HG03039 (cell line): ENCODE measurements around the gene SLC10A7.

ENCODE experiments used
- ATAC-seq: cut with Tn5 transposase; IDR thresholded peaks from one replicate; pipeline ENCODE4 v1.9.1; 2021; ENCODE audit warnings: mild to moderate bottlenecking, moderate library complexity; ENCODE audit not compliant: unreplicated experiment

SLC10A7 gene

GRCh38 chr4:146317783-146318182 is 204.0 kb downstream of the SLC10A7 start:
- no peak for ATAC-seq

- ATAC-seq: no peak
These were observed 206.6 kb downstream of the SLC10A7 start for GRCh38 chr4:146315184-146315583.

GRCh38 chr4:146311238-146311970 is 210.3 kb downstream of the SLC10A7 start:
- no peak for ATAC-seq

GRCh38 chr4:146310319-146311021 is 211.3 kb downstream of the SLC10A7 start:
- ATAC-seq: peak; percentile 90

DNA sequence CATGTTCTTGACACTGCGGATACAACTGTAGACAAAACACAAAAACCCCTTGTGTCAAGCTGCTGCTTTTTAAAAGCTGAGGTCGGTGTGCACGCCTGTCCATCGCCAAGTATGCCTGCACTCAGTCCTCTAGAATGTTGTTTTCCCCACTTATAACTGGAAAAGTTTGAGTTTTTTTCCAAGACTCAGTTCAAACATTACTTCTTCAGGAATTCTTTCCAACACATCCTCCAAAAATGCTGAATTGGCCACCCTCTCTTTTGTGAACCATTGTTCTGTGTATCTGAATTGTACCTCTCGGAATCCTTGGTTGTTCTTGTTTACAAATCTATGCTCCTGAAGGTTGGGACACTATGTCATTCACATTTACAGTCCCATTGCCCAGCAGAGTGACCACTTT is 212.8 kb downstream of the SLC10A7 start:
- no peak for ATAC-seq

DNA sequence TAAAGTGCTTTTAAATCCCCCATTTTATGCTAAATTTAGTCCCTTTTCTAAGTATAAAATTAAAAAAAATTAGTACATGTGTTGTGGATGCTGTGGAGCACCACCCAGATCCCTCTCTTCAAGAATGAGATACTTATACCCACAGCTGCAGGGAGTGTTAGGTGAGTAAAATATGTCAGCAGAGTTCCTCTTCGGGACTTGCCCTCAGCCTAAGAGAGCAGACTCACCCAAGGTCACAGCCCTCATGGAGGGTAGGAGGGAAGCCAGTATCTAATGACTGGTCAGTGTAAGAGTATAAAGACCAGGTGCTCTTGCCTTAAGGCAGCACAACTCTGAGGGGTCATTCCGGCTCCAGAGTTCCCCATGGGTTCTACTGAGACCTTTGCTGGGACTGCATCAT is 218.9 kb downstream of the SLC10A7 start:
- no peak for ATAC-seq

DNA sequence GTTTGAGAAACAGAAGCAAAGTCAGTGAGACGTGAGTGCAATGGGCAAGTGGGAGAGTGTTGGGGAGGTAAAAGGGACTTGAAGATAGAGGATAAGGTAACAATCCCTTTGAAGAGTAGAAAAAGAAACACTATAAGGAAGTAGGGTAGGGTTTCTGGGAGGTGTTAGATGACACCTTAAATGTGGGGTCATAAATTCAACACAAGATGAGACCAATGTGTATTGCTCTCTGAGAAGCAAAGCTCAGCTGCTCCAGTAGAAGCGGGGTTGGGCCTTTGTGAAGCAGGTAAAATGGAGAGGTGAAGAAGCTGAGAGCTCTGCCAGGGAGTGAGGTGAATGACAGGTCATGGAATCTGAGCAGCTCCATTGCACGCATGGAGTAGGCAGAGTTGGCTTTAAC is 222.1 kb downstream of the SLC10A7 start:
- ATAC-seq: no peak

- no peak for ATAC-seq
These were observed 227.0 kb downstream of the SLC10A7 start for GRCh38 chr4:146294776-146295175.

- no peak for ATAC-seq
These were observed 229.2 kb downstream of the SLC10A7 start for GRCh38 chr4:146292508-146292907.

- ATAC-seq: no peak
These were observed 230.4 kb downstream of the SLC10A7 start for GRCh38 chr4:146291313-146291712.

DNA sequence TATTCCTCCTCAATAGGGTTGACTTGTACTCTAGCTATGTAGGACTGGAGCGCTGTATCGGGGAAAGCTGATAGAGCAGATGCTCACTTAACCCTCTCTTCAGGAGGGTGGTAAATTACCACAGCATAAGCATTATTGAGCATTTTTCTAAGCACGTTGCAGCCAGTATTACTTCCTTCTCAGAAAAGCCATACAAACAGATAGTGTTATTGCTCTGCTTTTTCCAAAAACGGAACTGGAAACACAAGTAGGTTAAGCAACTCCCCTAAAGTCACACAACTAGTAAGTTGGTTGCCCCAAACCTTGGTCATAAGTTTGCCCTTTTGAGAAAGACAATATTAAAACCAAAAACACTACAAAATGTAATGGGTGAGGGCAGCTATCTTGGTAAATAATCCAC is 233.5 kb downstream of the SLC10A7 start:
- ATAC-seq: no peak

DNA sequence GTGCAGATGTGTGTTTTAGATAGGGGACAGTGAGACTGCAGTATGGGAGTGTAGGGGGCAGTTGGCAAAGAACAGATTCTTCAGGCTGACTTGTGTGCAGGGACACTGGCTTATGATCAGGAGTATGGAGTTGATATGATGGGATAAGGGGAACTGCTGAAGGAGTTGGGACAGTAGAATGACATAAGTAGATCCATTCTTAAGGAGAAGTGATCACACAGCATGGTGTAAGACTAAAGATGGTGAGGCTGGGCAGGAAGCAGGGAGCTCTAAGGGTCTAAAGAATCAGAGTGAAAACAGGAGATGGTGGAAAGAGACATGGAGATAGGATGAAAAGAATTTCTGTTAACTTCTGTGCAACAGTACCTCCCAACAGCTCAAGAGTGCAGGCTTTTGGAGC is 236.7 kb downstream of the SLC10A7 start:
- ATAC-seq: no peak

GRCh38 chr4:146283758-146284651 is 237.7 kb downstream of the SLC10A7 start:
- no peak for ATAC-seq

- ATAC-seq: no peak
These were observed 239.1 kb downstream of the SLC10A7 start for GRCh38 chr4:146282657-146283056.

- ATAC-seq: no peak
These were observed 242.8 kb downstream of the SLC10A7 start for GRCh38 chr4:146278986-146279385.

DNA sequence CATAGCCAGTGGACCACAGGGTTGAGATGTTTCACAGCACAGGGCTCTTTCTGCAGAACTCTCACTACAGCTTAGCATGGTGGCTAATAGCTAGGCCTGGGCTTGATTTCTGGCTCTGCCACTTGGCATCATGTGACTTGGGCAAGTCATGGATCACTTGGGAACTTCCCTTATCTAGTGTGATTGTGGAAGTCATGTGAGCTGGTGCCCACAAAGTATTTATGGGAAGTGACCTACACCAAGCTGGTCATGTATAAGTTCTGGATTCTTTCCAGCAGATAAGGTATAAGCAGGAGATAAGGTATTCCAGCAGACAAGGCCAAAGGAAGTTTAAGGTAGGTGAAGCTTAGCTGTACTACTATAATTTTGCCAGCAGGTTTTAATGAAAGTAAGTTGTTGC is 246.4 kb downstream of the SLC10A7 start:
- ATAC-seq: no peak

GRCh38 chr4:146274774-146275173 is 247.0 kb downstream of the SLC10A7 start:
- no peak for ATAC-seq

DNA sequence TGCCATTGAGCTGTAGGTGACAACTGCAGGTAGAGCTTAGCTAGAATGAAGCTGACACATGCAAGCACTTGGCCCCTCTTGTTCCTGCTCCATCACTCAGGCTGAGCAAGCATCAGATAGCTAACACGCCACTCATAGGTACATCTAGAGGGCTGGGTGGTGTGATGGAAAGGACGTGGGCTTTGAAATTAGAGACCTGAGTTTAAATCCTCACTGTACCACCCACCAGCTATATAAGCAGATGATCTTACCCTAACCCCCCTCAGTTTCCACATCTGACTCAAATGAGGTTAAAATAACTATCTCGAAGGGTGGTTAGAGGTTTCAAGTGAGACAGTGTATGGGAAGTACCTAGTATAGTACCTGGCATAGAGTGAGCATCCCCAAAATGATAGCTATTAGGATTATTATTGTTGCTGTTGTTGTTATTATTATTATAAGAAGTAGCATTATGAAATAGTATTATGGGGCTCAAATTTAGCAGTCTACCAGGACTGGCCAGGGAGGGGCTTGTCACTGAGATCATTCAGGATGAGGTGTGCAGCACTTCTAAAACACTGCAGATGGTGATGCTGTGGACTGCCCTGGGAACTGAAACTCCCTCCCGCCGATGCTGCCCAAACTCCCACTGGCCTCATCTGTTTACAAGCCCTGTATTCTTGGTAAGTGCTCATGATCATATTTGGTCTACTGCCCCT is 248.4 kb downstream of the SLC10A7 start:
- ATAC-seq: peak; percentile 74

- peak; percentile 24 for ATAC-seq
These were observed 250.3 kb downstream of the SLC10A7 start for GRCh38 chr4:146271466-146271865.

DNA sequence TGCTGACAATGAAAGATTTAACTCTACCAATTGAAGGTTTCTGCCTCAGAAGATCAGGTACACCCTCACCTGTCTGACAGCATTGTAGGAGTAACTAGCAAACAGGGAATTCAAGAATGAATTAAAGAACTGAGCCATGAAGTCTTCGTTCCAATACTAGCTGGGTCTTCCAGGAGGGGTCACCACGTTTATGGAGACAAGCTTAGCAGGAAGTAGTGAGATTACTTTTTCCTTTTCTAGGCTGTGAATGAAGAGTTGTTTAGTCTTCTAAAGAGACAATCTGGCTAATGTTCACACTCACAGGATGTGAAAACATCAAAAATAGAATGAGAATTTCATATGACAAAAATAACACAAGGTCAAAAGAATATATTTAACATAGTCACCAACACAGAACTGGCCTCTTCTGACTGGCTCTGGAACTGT is 252.5 kb downstream of the SLC10A7 start:
- ATAC-seq: peak; percentile 28

GRCh38 chr4:146267826-146268225 is 253.9 kb downstream of the SLC10A7 start:
- ATAC-seq: no peak
